Esophagus (tissue), 2 donors: ENCODE results near the gene CALHM3. TPM values are rescaled to one million over a fixed set of nuclear protein-coding genes. Genes with fewer than 3 reads are reported as not detected.
"Not testable (repeated sequence)": the region's sequence is repeated elsewhere in the genome, so short reads cannot be mapped to it uniquely, and the experiment has no call there.

ENCODE experiments used
- H3K27ac ChIP-seq, 2 donors: one replicate each; pipeline ENCODE4 v1.5.1; 2013; ENCODE audit warnings: low read depth in 2 of 2, mild to moderate bottlenecking in 2 of 2, inconsistent platforms in 1 of 2, low read length in 1 of 2, moderate library complexity in 1 of 2
- H3K27me3 ChIP-seq, 2 donors: one replicate each; pipeline ENCODE4 v1.6.1; 2013; ENCODE audit warnings: low read length in 2 of 2, control low read depth in 1 of 2, mild to moderate bottlenecking in 1 of 2; ENCODE audit not compliant: insufficient read depth in 2 of 2, control insufficient read depth in 1 of 2
- H3K36me3 ChIP-seq, 2 donors: one replicate each; pipeline ENCODE4 v1.6.1; 2013; ENCODE audit warnings: low read length in 1 of 2; ENCODE audit not compliant: control insufficient read depth in 2 of 2, insufficient read depth in 2 of 2
- H3K4me1 ChIP-seq, 2 donors: one replicate each; pipeline ENCODE4 v1.6.1; 2013; ENCODE audit warnings: low read length in 1 of 2; ENCODE audit not compliant: control insufficient read depth in 2 of 2, insufficient read depth in 2 of 2
- H3K4me3 ChIP-seq, 2 donors: one replicate each; pipeline ENCODE4 v1.5.1; 2013; ENCODE audit warnings: low read length in 2 of 2, mild to moderate bottlenecking in 2 of 2, low read depth in 1 of 2, moderate library complexity in 1 of 2
- H3K9me3 ChIP-seq, 2 donors: one replicate each; pipeline ENCODE4 v1.6.1; 2013; ENCODE audit warnings: mild to moderate bottlenecking in 2 of 2, low read depth in 1 of 2, low read length in 1 of 2, moderate library complexity in 1 of 2; ENCODE audit not compliant: control insufficient read depth in 2 of 2, insufficient read depth in 1 of 2
- WGBS, 2 donors: extraction: QIAGEN DNeasy Blood & Tissue Kit; methylation state at CpG; one replicate each; pipeline ENCODE4 v1.1.7; 2013; 5-methylcytosine and 5-hydroxymethylcytosine counted together
- polyA plus RNA-seq, 2 donors: library from polyadenylated mRNA; stranded (reverse); fragments of 200-250 nt; gene quantifications; one replicate each; pipeline ENCODE4 v1.2.3, GENCODE V29; 2013
- donor health status: healthy with polysubstance abuse.
- donor health status: Bipolar disorder and iron deficiency.

The CALHM3 gene
- polyA plus RNA-seq, 2 donors, result not detected

- peaks cover 3 to 8% of the 10 kb centered on the region in 2 donors for H3K4me1 ChIP-seq
- H3K4me3 ChIP-seq, result peak within 1 kb of the TSS; percentile 24 to 48
- H3K27ac ChIP-seq, result no peak within 1 kb of the TSS
- H3K9me3 ChIP-seq, result no peaks in the 10 kb centered on the region
- H3K27me3 ChIP-seq, result peaks cover 0 to 7% of the 10 kb centered on the region in 2 donors
- 2 to 3% methylated on average over 63 to 65 of the region's 65 CpGs for WGBS, 2 donors
- H3K36me3 ChIP-seq, result no peaks in the 10 kb centered on the region
Measured at GRCh38 chr10:103493362-103493915, 14.4 kb upstream of the CALHM3 start, which contains the start of gene NEURL1. TSS of gene NEURL1 (plus strand) at chr10:103493705. CDS start at chr10:103494388, 683 bp downstream.

GRCh38 chr10:103492655-103493261 is 13.7 kb upstream of the CALHM3 start:
- H3K4me1 ChIP-seq, result peaks cover 3 to 8% of the 10 kb centered on the region in 2 donors
- H3K36me3 ChIP-seq, result no peaks in the 10 kb centered on the region
- 74 to 81% methylated on average over 5 of the region's 5 CpGs for WGBS, 2 donors
- no peak overlapping the region for H3K4me3 ChIP-seq
- peaks cover 0 to 7% of the 10 kb centered on the region in 2 donors for H3K27me3 ChIP-seq
- H3K9me3 ChIP-seq, result no peaks in the 10 kb centered on the region
- no peak overlapping the region for H3K27ac ChIP-seq

GRCh38 chr10:103491729-103492364 is 12.8 kb upstream of the CALHM3 start:
- Histone ChIP-seq H3K27me3 (peaks cover 0 to 7% of the 10 kb centered on the region in 2 donors), H3K4me1 (peaks cover 3 to 8% of the 10 kb centered on the region in 2 donors), H3K27ac (no peak overlapping the region), H3K4me3 (no peak overlapping the region), H3K9me3 (no peaks in the 10 kb centered on the region), H3K36me3 (no peaks in the 10 kb centered on the region)
- 67 to 69% methylated on average over 7 of the region's 7 CpGs for WGBS, 2 donors

GRCh38 chr10:103490986-103491314 is 11.9 kb upstream of the CALHM3 start:
- Histone ChIP-seq H3K4me3 (no peak overlapping the region), H3K27ac (no peak overlapping the region)
- 93 to 94% methylated on average over 1 of the region's 1 CpG for WGBS, 2 donors

GRCh38 chr10:103487410-103487708 is 8.3 kb upstream of the CALHM3 start:
- Histone ChIP-seq H3K27ac (no peak overlapping the region), H3K4me3 (no peak overlapping the region), H3K27me3 (no peaks in the 10 kb centered on the region), H3K4me1 (no peaks in the 10 kb centered on the region), H3K36me3 (no peaks in the 10 kb centered on the region), H3K9me3 (no peaks in the 10 kb centered on the region)
- WGBS, 2 donors, result 78 to 89% methylated on average over 2 of the region's 2 CpGs

More at GRCh38 chr10:103490986-103491314, 11.9 kb upstream of the CALHM3 start:
- Histone ChIP-seq H3K4me1 (peaks cover 3 to 8% of the 10 kb centered on the region in 2 donors), H3K36me3 (no peaks in the 10 kb centered on the region), H3K9me3 (no peaks in the 10 kb centered on the region), H3K27me3 (peaks cover 0 to 7% of the 10 kb centered on the region in 2 donors)

GRCh38 chr10:103486635-103487409 is 7.8 kb upstream of the CALHM3 start:
- not testable (repeated sequence) for H3K36me3 ChIP-seq, H3K4me1 ChIP-seq, H3K4me3 ChIP-seq, H3K27ac ChIP-seq, H3K9me3 ChIP-seq, H3K27me3 ChIP-seq
- WGBS, 2 donors, result 85 to 89% methylated on average over 8 of the region's 8 CpGs

- Histone ChIP-seq H3K4me1 (peaks cover 2% of the 10 kb centered on the region in 2 donors), H3K27me3 (no peaks in the 10 kb centered on the region), H3K9me3 (no peaks in the 10 kb centered on the region), H3K27ac (no peak overlapping the region), H3K36me3 (no peaks in the 10 kb centered on the region), H3K4me3 (no peak overlapping the region)
- WGBS, 2 donors, result 56 to 64% methylated on average over 12 of the region's 12 CpGs
Measured at GRCh38 chr10:103481974-103482531, 3.0 kb upstream of the CALHM3 start.

- H3K27ac ChIP-seq, result no peak overlapping the region
- H3K27me3 ChIP-seq, result no peaks in the 10 kb centered on the region
- no peak overlapping the region for H3K4me3 ChIP-seq
- 64 to 72% methylated on average over 5 of the region's 5 CpGs for WGBS, 2 donors
- peaks cover 2% of the 10 kb centered on the region in 2 donors for H3K4me1 ChIP-seq
- H3K36me3 ChIP-seq, result no peaks in the 10 kb centered on the region
- H3K9me3 ChIP-seq, result no peaks in the 10 kb centered on the region
Measured at GRCh38 chr10:103480521-103480920, 1.5 kb upstream of the CALHM3 start.

- Histone ChIP-seq H3K9me3 (no peaks in the 10 kb centered on the region), H3K4me3 (no peak overlapping the region), H3K27me3 (no peaks in the 10 kb centered on the region), H3K36me3 (no peaks in the 10 kb centered on the region), H3K4me1 (peaks cover 2% of the 10 kb centered on the region in 2 donors), H3K27ac (no peak overlapping the region)
- WGBS, 2 donors, result 87% methylated on average over 22 of the region's 22 CpGs
Measured at GRCh38 chr10:103478671-103479070, 369 bp downstream of the CALHM3 start.
